HG03439 (cell line): ENCODE measurements around the gene GBP6.
A peak's percentile ranks its signal among the peaks of the same experiment; 100 is the strongest.
"Not testable (repeated sequence)": the region's sequence is repeated elsewhere in the genome, so short reads cannot be mapped to it uniquely, and the experiment has no call there.

Experiments
- ATAC-seq: cut with Tn5 transposase; IDR thresholded peaks from one replicate; pipeline ENCODE4 v1.9.1; 2021; ENCODE audit warnings: mild to moderate bottlenecking, moderate library complexity; ENCODE audit not compliant: unreplicated experiment

The GBP6 gene, protein sequence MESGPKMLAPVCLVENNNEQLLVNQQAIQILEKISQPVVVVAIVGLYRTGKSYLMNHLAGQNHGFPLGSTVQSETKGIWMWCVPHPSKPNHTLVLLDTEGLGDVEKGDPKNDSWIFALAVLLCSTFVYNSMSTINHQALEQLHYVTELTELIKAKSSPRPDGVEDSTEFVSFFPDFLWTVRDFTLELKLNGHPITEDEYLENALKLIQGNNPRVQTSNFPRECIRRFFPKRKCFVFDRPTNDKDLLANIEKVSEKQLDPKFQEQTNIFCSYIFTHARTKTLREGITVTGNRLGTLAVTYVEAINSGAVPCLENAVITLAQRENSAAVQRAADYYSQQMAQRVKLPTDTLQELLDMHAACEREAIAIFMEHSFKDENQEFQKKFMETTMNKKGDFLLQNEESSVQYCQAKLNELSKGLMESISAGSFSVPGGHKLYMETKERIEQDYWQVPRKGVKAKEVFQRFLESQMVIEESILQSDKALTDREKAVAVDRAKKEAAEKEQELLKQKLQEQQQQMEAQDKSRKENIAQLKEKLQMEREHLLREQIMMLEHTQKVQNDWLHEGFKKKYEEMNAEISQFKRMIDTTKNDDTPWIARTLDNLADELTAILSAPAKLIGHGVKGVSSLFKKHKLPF

DNA sequence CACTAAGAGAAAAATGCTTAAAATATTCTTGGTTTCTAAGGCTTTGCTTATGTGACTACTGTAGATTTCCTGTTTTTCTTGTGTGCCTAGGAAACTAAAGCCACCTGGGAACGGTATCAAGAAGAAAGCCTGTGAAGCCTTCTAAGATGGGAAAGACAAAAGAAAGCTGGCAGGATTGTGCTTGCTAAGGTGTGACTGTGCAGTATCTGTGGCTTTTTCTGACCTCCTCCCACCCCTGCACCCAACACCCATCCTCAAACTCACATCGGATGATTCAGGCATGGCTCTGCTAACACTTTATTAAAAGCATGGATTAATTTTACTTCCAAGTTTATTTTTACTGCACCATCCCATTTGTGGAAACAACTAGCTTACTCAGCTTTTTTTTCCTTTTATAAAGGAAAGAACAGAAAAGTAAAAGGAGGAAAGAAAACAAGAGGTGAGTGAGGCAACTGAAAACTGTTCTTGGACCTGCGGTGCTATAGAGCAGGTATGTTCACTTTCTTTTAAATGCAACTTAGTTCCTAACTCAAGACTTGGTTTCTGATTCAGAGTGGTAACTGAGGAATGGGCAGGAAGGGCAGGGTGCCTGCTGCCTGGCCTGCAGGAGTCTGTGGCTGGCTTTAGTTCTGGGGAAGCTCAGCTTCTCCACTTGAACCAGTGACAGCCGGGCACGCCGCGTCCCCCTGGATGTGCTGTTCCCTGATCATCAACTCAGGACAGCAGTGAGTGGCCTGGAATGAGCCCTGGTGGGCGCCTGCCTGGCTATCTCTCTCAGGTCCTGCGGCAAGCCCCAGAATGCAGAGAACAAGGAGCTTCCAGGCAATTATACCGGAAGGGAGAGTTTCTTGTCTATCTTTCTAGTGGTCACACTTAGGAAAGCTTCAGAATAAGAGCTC is at the start of gene GBP6:
GBP6 (plus strand) TSS at position 422 of the 899 bp plus-strand sequence. CDS start 4,493 bp downstream, outside the sequence.
- no peak for ATAC-seq

DNA sequence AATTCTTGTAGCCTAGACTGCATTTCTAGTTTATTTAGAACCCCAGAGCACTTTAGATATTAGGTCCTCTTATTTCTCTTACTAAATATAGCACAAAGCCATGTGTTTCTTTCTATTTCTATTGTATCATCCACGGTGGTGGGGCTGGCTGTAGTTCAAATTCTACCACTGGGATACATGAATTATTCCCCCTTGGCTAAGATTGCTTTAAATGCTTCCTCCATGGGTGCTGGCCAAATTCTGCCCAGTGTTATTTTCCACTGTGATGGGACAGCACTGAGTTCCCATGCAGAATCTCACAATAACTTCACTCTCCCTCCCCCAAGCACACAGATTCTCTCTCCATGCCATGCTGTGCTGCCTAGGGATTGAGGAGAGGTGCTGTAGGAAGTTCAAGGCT is 41.5 kb upstream of the GBP6 start:
- no peak for ATAC-seq

DNA sequence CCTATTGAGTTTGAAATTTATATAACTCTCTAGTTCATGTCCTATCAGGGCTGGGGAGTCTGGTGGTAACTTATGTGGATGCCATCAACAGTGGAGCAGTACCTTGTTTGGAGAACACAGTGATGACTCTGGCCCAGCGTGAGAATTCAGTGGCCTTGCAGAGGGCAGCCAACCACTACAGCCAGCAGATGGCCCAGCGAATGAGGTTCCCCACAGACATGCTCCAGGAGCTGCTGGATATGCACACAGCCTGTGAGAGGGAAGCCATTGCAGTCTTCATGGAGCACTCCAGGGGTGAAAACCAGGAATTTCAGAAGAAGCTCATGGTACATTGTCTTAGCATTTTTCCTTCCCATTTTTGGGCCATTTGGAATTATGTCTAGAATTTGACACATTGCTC is 32.0 kb upstream of the GBP6 start:
- no peak for ATAC-seq

GRCh38 chr1:89332461-89332860 is 31.4 kb upstream of the GBP6 start:
- no peak for ATAC-seq

- no peak for ATAC-seq
Measured at GRCh38 chr1:89335486-89335885, 28.4 kb upstream of the GBP6 start.

DNA sequence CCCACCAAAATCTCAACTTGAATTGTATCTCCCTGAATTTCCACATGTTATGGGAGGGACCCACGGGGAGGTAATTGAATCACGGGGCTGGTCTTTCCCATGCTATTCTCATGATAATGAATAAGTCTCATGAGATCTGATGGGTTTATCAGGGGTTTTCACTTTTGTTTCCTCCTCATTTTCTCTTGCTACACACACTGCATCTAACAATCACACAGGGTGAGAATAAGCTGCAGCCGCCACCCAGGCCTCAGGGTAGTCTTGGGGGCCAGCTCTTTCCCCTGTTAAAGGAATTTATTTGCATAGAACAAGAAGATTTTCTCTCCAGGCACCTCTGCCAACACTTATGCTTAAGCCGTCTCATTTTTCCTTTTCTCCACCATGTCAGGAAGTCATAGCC is 26.0 kb upstream of the GBP6 start:
- ATAC-seq, result no peak

- ATAC-seq, result no peak
Measured at GRCh38 chr1:89339039-89339438, 24.8 kb upstream of the GBP6 start.

DNA sequence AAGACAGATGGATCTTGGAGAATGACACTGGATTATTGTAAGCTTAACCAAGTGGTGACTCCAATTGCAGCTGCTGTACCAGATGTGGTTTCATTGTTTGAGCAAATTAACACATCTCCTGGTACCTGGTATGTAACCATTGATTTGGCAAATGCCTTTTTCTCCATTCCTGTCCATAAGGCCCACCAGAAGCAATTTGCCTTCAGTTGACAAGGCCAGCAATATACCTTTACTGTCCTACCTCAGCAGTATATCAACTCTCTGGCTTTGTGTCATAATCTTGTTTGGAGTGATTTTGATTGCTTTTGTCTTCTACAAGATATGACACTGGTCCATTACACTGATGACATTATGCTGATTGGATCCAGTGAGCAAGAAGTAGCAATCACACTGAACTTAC is 18.4 kb upstream of the GBP6 start:
- ATAC-seq, result not testable (repeated sequence)

- ATAC-seq, result no peak
Measured at GRCh38 chr1:89347296-89347695, 16.6 kb upstream of the GBP6 start.

DNA sequence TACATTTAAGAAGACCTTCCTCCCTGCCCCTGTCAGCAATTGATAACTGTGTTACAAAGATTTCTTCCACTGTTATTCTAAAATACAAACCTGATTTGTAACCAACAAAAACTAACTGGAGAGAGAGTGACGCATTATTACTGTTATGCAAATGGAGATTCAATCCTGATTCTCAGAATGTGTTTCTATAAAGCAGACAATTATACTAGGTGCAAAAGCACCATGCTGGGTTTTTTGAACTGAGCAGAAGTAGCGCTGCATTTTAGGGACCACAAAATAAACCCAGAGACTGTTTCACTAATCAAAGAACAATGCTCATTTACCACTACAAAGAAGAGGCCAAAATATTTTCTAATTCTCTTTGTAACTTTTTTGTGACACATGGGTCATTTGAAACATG is 13.6 kb upstream of the GBP6 start:
- no peak for ATAC-seq

- no peak for ATAC-seq
Measured at GRCh38 chr1:89351597-89352311, 12.1 kb upstream of the GBP6 start.

DNA sequence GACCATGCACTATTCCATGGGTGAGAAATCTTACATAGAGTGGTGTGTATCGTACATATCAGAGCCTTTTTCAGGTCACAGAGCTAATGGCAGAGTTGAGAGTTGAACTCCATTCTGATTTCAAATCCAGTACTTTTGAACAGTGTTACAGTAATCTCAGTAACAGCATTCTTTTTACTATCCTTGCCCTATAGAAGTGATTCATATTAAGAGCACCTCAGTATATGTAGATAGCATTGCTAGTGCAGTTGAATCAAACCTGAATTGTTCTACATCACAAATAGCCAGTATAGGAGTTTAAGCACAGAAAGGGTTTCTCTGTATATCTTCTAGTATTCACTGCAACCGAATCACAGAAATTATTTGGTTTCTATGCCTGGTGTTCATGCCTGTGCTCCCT is 11.4 kb upstream of the GBP6 start:
- no peak for ATAC-seq

DNA sequence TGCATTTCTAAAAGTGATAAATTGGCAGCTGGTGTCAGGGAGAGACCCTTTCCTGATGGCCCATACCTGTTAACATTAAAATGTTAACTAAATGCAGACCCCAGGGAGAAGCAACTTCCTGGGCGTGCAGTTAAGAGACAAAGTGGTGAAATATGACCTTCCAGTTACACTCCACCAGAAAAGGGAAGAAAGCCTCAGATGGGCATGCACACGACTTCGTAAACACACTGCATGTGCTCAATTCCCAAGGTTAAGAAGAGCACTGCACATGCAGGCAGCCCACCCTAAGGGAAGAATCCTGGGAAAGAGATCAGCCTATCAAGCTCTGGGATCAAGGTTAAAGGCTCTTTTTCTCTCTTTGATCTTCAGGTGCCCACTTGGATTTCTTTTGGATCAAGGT is 9.7 kb upstream of the GBP6 start:
- ATAC-seq, result no peak

GRCh38 chr1:89355056-89355455 is 8.8 kb upstream of the GBP6 start:
- no peak for ATAC-seq

DNA sequence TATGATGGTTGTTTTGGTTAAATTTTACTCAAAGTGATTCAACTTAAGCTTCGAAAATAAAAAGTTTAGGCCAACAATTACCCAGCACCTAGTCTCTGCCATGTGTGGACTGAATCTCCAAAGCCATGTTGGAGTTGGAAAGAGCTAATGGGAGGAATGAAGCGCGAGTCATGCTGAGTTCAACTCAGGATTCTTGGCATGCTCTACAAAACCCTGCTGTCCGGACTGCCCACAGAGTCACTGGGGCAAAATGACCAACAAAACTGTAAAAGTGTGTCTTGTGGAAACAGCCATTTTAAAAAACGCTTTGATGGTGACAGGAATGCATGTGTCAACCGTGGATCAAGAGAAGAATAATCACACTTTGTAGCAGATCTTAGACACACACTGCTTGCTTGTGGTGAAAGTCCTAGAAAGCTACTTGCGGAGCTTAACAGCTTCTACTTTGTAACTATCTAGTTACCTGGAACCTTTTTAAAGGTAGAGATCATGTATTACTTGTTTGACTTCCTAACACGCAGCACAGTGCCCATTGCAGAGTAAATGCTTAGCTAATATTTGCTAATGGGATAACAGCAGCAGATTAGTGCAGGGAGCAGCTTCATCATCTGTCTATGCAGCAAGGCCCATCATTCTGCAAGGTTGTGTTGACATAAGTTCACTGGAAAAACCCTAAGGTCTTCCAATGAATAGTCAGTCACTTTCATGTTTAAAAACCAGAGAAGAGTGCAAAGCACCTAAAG is 7.0 kb upstream of the GBP6 start:
- ATAC-seq, result no peak

GRCh38 chr1:89358287-89358893 is 5.5 kb upstream of the GBP6 start:
- no peak for ATAC-seq

GRCh38 chr1:89360716-89361115 is 3.1 kb upstream of the GBP6 start:
- ATAC-seq, result no peak

GRCh38 chr1:89361681-89362080 is 2.2 kb upstream of the GBP6 start:
- ATAC-seq, result no peak

DNA sequence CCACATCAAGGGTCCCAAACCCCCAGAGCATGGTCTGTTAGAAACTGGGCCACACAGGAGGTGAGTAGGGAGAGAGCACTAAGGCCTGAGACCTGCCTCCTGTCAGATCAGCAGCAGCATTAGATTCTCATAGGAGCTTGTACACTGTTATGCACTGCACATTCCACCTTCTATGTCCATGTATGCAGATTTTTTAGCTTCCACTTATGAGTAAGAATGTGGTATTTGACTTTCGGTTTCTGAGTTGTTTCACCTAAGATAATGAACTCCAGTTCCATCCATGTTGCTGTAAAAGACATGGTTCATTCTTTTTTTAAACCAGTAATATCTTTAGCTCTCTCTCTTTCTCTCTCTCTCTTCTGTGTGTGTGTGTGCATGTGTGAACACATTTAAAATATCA is 663 bp upstream of the GBP6 start:
- ATAC-seq, result peak; percentile 85
